Muscle layer of colon (tissue), 2 donors: ENCODE results near the gene MYH7B.

Experiments
- H3K27ac ChIP-seq: one replicate; pipeline ENCODE4 v1.7.0; 2013; ENCODE audit warnings: low read depth, mild to moderate bottlenecking, low read length, moderate library complexity
- H3K27me3 ChIP-seq, 2 donors: one replicate each; pipeline ENCODE4 v1.7.0; 2013; ENCODE audit warnings: low read length in 2 of 2, mild to moderate bottlenecking in 2 of 2; ENCODE audit not compliant: insufficient read depth in 2 of 2, control insufficient read depth in 1 of 2
- H3K36me3 ChIP-seq: one replicate; pipeline ENCODE4 v1.7.0; 2013; ENCODE audit warnings: mild to moderate bottlenecking, low read length; ENCODE audit not compliant: insufficient read depth
- H3K4me1 ChIP-seq: one replicate; pipeline ENCODE4 v1.7.0; 2013; ENCODE audit warnings: mild to moderate bottlenecking, low read length; ENCODE audit not compliant: insufficient read depth
- H3K4me3 ChIP-seq, 2 donors: one replicate each; pipeline ENCODE4 v1.7.0; 2013; ENCODE audit warnings: low read length in 2 of 2, low read depth in 1 of 2, mild to moderate bottlenecking in 1 of 2, moderate library complexity in 1 of 2
- H3K9ac ChIP-seq: one replicate; pipeline ENCODE4 v1.7.0; 2013; ENCODE audit warnings: low read length
- H3K9me3 ChIP-seq: one replicate; pipeline ENCODE4 v1.7.0; 2013; ENCODE audit warnings: mild to moderate bottlenecking, low read length
- donor health status: abdominal sarcoma.
- donor health status: Adenocarcinoma of cecum.

MYH7B gene

GRCh38 chr20:34996243-34997028, 40.8 kb downstream of the MYH7B start:
- Histone ChIP-seq H3K9ac (no peak overlapping the region), H3K27ac (no peak overlapping the region), H3K4me3 (no peak overlapping the region)

GRCh38 chr20:34997131-34997561, 41.5 kb downstream of the MYH7B start:
- Histone ChIP-seq H3K9me3 (no peaks in the 10 kb centered on the region), H3K27me3 (no peaks in the 10 kb centered on the region), H3K9ac (no peak overlapping the region), H3K4me3 (no peak overlapping the region), H3K27ac (no peak overlapping the region), H3K4me1 (peaks cover 6% of the 10 kb centered on the region), H3K36me3 (peaks cover 55% of the 10 kb centered on the region)

More at GRCh38 chr20:34996243-34997028, 40.8 kb downstream of the MYH7B start:
- H3K36me3 ChIP-seq, result peaks cover 48% of the 10 kb centered on the region
- no peaks in the 10 kb centered on the region for H3K9me3 ChIP-seq
- no peaks in the 10 kb centered on the region for H3K27me3 ChIP-seq
- peaks cover 6% of the 10 kb centered on the region for H3K4me1 ChIP-seq

- H3K4me1 ChIP-seq, result peaks cover 6% of the 10 kb centered on the region
- peaks cover 60% of the 10 kb centered on the region for H3K36me3 ChIP-seq
- H3K4me3 ChIP-seq, result no peak overlapping the region
- H3K9ac ChIP-seq, result no peak overlapping the region
- H3K27ac ChIP-seq, result no peak overlapping the region
- H3K27me3 ChIP-seq, result no peaks in the 10 kb centered on the region
- no peaks in the 10 kb centered on the region for H3K9me3 ChIP-seq
Observed at GRCh38 chr20:34997774-34998173, 42.1 kb downstream of the MYH7B start.

GRCh38 chr20:34998331-34998950, 42.8 kb downstream of the MYH7B start:
- peaks cover 6% of the 10 kb centered on the region for H3K4me1 ChIP-seq
- H3K9ac ChIP-seq, result no peak overlapping the region
- H3K27me3 ChIP-seq, result no peaks in the 10 kb centered on the region
- no peak overlapping the region for H3K27ac ChIP-seq
- H3K36me3 ChIP-seq, result peaks cover 67% of the 10 kb centered on the region
- H3K4me3 ChIP-seq, result no peak overlapping the region
- no peaks in the 10 kb centered on the region for H3K9me3 ChIP-seq

- H3K4me1 ChIP-seq, result peaks cover 6% of the 10 kb centered on the region
- no peak overlapping the region for H3K9ac ChIP-seq
- H3K4me3 ChIP-seq, result no peak overlapping the region
- H3K36me3 ChIP-seq, result peaks cover 67% of the 10 kb centered on the region
- H3K9me3 ChIP-seq, result no peaks in the 10 kb centered on the region
- no peak overlapping the region for H3K27ac ChIP-seq
- no peaks in the 10 kb centered on the region for H3K27me3 ChIP-seq
Observed at GRCh38 chr20:34999021-34999451, 43.4 kb downstream of the MYH7B start.

- Histone ChIP-seq H3K36me3 (peaks cover 67% of the 10 kb centered on the region), H3K9ac (no peak overlapping the region), H3K27ac (no peak overlapping the region), H3K4me1 (peaks cover 6% of the 10 kb centered on the region), H3K9me3 (no peaks in the 10 kb centered on the region), H3K4me3 (no peak overlapping the region), H3K27me3 (no peaks in the 10 kb centered on the region)
Observed at GRCh38 chr20:34999782-35000181, 44.1 kb downstream of the MYH7B start.

GRCh38 chr20:35000311-35000921, 44.7 kb downstream of the MYH7B start:
- H3K4me1 ChIP-seq, result peaks cover 6% of the 10 kb centered on the region
- no peaks in the 10 kb centered on the region for H3K27me3 ChIP-seq
- no peaks in the 10 kb centered on the region for H3K9me3 ChIP-seq
- no peak overlapping the region for H3K27ac ChIP-seq
- peaks cover 69% of the 10 kb centered on the region for H3K36me3 ChIP-seq
- H3K9ac ChIP-seq, result no peak overlapping the region
- H3K4me3 ChIP-seq, result no peak overlapping the region

GRCh38 chr20:35000922-35001595, 45.4 kb downstream of the MYH7B start:
- no peak overlapping the region for H3K27ac ChIP-seq
- H3K27me3 ChIP-seq, result no peaks in the 10 kb centered on the region
- no peaks in the 10 kb centered on the region for H3K9me3 ChIP-seq
- H3K9ac ChIP-seq, result no peak overlapping the region
- H3K4me1 ChIP-seq, result peaks cover 6% of the 10 kb centered on the region
- no peak overlapping the region for H3K4me3 ChIP-seq
- peaks cover 67% of the 10 kb centered on the region for H3K36me3 ChIP-seq

GRCh38 chr20:35001596-35002362, 46.1 kb downstream of the MYH7B start:
- Histone ChIP-seq H3K27ac (no peak overlapping the region), H3K4me3 (no peak overlapping the region), H3K36me3 (peaks cover 69% of the 10 kb centered on the region), H3K9ac (no peak overlapping the region), H3K27me3 (no peaks in the 10 kb centered on the region), H3K9me3 (no peaks in the 10 kb centered on the region), H3K4me1 (peaks cover 6% of the 10 kb centered on the region)

GRCh38 chr20:35002426-35003210, 47.0 kb downstream of the MYH7B start:
- no peak overlapping the region for H3K9ac ChIP-seq
- H3K4me1 ChIP-seq, result peaks cover 3% of the 10 kb centered on the region
- H3K9me3 ChIP-seq, result no peaks in the 10 kb centered on the region
- H3K27me3 ChIP-seq, result no peaks in the 10 kb centered on the region
- no peak overlapping the region for H3K27ac ChIP-seq
- peaks cover 77% of the 10 kb centered on the region for H3K36me3 ChIP-seq
- no peak overlapping the region for H3K4me3 ChIP-seq
